HG03196 (cell line): ENCODE measurements around the gene CNOT2.
A peak's percentile ranks its signal among the peaks of the same experiment; 100 is the strongest.

ENCODE experiments used
- ATAC-seq: cut with Tn5 transposase; IDR thresholded peaks from one replicate; pipeline ENCODE4 v1.9.1; 2021; ENCODE audit not compliant: unreplicated experiment

Gene CNOT2

DNA sequence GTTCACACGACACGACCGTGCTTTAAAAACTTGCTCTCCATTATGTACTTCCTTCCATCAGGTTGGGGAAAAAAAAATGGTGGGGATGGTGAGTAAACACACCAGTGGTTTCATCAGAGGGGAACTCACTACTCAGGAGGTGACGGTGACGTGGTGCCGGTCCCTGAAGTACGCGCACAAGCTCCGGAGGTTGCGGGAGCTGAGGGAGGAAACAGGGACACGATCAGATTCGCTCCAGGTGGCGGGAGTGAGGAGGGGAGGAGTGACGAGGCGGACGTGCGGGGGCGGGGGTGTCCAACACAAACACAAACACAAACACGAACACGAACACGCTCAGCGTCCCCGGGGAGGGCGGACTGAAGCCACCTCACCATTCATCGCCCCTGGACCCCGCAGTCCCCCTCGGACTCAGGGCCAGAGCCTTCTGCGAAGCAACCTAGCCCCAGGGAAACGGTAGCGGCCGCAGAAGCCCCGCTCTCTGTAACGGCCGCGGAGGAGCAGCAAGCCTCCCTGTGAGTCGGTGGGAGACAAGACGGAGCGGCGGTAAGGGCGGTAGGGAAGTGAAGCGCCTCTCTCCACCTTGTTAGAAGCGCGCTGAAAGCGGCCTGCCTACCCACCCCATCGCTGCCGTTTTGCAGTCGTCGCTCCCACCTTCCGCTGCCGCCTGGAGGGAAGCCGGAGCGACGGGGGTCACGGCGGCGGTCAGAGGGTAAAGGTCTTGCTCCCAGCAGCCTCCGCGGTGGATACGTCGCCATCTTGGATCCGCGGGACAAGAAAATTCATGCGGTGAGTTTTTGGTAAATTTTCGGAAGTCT lies at the start of gene CNOT2:
Gene CNOT2, plus strand, starts transcription at position 739 of the 815 bp plus-strand sequence. CDS start 34,794 bp downstream, outside the sequence.
- peak; percentile 79 for ATAC-seq

DNA sequence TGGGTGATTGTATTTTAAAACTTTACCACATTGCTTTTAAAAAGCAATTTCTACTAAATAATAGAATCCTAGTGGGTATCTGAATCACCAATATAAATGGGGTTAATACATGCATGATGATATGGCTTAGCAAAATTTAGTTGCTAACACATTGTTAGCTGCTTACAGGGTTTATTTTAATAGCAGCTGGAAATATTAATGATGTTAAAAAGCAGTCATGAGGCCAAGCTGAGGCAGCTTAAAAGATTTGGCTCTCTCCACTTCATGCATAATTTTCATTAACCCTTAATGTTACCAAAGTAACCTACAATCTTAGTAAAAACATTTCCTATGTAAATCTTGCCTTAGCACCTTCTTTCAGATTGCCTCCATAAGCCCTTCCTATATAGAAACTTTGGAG lies 49.2 kb upstream of the CNOT2 start:
- no peak for ATAC-seq

- ATAC-seq, result no peak
These were observed 46.4 kb upstream of the CNOT2 start for GRCh38 chr12:70196811-70197281.

DNA sequence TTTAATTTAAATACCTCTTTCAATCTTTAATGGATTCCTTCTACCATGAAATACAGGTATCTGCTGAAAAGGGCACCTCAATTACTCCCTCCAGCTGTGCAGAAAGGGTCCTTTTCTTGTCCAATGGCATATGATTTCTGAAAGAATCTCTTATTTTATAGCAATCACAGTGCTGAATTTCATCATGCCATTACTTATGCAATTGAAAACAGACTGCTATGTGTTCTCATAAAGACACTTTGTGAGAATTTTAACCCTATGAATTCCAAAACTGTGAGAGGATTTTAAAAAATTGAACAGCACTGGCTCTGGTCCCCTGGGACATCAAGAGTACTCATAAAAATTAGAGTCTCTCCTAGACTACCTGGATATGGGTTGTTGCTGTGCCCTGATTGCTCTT lies 45.9 kb upstream of the CNOT2 start:
- no peak for ATAC-seq

GRCh38 chr12:70213707-70214106 lies 29.5 kb upstream of the CNOT2 start:
- no peak for ATAC-seq

DNA sequence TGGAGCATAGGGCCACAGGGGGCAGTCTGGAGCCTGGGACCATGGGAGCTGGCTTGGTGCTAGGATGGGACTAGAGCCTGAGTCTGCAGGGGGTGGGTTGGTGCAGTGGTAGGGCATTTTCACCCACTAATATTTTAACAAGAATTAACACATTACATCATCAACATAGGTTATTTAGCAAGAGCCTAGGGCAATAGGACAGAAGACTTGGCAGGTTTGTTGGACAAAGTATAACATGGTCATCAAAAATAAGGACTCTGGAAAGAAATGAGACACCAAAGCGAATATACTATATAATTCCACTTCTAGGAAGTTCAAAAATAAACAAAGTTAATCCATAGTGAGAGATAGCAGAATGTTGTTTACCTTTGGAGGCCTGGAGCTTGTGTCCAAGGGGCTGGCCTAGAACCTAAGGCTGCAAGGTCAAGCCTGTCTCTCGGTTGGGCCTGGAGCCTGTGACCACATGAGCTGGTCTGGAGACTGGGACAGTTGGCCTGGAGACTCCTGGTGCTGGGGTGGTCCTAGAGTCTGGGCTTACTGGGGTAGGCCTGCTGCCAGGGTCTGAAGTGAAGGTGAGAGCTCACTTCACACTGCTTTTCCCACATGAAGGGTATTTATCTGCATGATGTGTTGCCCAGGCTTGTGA lies 28.1 kb upstream of the CNOT2 start:
- ATAC-seq, result no peak

DNA sequence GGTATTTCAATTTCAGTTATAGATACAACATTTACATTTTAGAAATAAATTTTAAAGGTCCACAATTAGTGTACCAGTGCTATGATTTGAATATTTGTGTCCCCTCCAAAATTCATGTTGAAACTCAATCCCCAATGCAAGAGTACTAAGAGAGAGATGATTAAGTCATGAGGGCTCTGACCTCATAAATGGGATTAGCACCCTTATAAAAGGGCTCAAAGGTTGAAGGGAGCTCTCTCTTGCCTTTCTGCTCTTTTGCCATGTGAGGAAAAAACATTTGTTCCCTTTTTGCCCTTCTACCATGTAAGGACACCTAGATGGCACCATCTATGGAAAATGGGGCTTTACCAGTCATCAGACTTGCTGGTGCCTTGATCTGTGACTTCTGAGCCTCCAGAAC lies 25.8 kb upstream of the CNOT2 start:
- no peak for ATAC-seq

GRCh38 chr12:70221626-70222025 lies 21.6 kb upstream of the CNOT2 start:
- no peak for ATAC-seq

DNA sequence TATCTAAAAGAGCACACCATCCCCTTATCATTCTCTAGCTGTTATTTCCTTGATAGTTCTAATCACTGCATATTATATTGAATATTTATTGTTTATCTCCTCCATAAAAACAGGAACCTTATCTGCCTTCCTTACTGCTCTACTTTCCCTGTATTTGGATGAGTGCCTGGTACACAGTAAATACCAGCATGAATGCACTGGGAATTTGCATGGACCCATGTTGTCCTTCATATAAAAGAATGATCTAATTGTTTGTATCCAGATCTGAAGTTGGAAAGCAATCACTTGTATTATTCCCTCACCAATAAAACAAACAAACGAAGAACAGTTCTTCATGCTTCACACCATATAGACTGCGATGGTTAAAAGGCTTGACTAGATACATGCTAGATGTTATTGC lies 15.3 kb upstream of the CNOT2 start:
- ATAC-seq, result no peak

- no peak for ATAC-seq
These were observed 12.2 kb upstream of the CNOT2 start for GRCh38 chr12:70230934-70231606.

DNA sequence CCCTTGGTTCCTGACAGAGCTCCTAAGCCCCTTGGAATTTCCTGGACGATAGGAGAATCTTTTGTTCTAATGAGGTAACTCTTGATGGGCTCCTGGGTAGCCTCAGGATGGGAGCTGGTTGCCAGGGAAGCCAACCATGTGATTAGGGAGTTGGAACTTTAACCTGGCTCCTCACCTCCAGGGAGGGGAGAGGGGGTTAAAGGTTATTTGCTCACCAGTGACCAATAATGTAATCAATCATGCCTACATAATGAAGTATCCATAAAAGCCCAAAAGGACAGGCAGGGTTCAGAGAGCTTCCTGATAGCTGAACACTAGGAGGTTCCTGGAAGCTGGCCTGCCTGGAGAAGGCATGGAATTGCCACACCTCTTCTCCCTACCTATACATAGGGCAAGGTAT lies 6.2 kb upstream of the CNOT2 start:
- no peak for ATAC-seq

DNA sequence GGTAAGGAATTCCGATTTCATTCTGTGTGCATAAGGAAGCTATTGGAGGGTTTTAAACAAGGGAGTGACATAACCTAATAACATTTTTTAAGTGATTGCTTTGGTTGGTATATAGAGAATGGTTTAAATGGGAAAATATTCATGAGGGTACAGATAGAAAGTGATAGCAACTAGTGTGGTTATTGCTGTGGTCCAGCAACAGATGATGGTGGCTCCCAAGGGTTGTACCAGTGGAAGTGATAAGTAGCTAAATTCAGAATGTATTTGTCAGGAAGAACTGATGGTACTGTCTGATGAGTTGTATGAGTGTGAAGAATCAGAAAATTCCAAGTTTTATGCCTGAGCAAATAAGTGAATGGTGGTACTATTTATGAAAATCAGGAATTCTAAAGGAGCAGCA lies 2.6 kb upstream of the CNOT2 start:
- no peak for ATAC-seq

DNA sequence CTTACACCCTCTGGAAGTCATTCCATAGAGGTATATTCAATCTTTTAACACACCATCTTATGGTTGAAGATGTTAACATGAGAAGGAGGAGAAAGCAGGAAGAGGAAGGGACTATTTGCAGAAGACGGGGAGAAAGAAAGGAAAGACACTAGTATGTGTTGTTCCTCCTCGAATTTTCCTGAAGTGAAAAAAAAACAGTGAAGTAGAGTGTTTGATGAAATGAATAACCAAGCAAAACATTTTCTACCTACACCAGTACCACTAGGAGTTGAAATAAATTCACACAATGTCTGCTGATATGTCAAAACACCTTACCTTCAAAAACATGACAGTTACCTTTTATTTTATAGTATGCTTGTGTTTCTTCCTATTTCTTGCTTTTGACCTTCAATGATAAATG lies 1.4 kb upstream of the CNOT2 start:
- ATAC-seq, result no peak

DNA sequence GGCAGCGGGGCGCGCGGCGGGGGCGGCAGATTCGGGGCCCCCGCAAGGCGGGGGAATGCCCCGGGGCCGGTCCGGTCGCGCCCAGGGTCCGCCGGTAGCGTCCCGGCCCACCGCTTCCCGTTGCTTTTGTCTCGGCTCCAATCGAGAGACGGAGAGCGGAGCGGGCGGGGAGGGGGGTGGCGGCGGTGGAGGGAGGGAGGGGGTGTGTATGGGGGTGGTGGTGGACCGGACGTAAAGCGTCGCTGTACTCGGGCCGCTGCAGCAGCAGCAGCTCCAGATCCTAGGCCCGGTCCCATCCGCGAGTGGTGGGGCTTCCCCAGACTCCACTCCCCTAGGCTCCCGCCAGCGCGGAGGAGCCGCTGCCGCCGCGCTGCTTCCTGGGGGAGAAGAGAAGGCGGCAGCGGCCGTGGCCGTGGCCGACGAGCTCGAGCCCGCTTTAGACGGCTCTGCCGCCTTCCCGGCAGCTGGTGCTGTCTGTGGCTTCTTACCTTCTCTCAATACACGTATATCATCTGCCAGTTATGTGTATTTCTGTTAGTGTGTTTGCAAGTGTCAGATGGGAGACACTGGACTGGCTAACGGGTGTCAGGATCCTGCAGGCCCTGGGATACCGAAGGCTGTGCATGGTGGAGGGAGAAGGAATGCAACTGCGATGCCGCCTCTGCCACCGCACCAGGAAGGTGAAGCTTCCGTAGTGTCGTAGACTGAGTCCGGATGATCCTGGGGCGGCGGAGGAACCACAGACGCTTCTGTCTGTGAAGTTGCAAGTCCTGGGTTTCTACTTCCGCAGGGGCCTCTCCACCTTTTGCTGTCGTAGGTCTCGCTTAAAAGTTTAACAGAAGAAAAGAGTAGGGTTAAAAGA lies 508 bp downstream of the CNOT2 start:
- peak; percentile 51 for ATAC-seq

- no peak for ATAC-seq
These were observed 1.2 kb downstream of the CNOT2 start for GRCh38 chr12:70244409-70244808.

- ATAC-seq, result no peak
These were observed 2.2 kb downstream of the CNOT2 start for GRCh38 chr12:70245458-70245857.

GRCh38 chr12:70246580-70246979 lies 3.3 kb downstream of the CNOT2 start:
- ATAC-seq, result no peak

- ATAC-seq, result no peak
These were observed 4.5 kb downstream of the CNOT2 start for GRCh38 chr12:70247653-70248199.

GRCh38 chr12:70248876-70249275 lies 5.6 kb downstream of the CNOT2 start:
- ATAC-seq, result no peak

GRCh38 chr12:70249903-70250302 lies 6.7 kb downstream of the CNOT2 start:
- no peak for ATAC-seq

DNA sequence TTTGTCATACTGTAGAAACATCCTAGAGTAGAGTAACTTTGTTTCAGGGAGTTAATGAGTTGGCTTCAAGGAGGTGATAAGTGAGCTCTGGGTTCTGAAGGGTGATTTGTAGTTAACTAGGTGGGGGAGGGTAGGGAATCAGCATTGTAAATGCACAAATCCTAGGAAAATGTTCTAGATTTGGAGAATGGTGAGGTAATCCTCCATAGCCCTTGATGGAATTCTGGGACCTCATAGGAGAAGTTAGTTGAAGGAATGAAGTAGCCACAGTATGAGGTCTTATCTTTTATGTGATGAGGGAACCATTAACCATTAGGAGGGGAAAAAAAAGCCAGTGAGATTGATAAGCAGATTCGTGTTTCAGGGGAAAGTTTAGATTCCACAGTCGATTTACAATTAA lies 8.0 kb downstream of the CNOT2 start:
- no peak for ATAC-seq
